ENCODE results near the gene CCDC33. TPM values are rescaled to one million over a fixed set of nuclear protein-coding genes. Genes with fewer than 3 reads are reported as not detected.

The CCDC33 gene
- polyA plus RNA-seq, 3 donors from 2014 or later = not detected

DNA sequence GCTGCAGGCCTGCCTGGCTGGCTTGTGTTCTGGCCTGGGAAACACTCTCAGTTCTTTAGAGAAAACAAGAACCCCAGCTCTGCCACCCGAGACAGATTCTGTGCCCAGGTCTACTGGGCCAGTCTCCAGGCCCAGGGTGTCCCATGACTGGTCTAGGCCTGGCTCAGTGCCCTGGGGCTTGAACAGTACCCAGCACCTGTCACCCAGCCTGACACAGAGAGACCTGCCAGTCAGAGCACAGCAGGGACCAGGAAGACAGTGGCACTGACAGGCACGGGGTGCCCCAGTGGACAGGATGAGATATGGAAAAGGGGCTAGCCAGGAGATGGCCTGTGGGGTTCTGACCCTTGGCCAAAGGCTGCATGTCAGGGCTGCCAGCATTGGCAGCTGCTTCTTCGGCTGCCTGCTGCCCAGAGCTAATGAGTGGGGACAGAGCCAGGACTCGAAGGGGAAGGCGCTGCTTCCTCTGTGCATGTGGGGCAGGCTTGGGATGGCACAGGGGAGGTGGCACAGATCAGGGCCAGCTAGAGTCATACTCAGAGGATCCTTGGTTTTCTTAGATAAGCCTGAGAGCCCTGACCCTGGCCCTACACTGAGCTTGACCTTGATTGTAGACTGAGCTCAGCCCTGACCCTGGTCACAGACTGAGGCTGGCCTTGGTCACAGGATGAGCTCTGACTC lies 15.1 kb downstream of the CCDC33 start:
- no peak overlapping the region for H3K4me3 Mint-ChIP-seq
- no peaks in the 10 kb centered on the region for H3K36me3 Mint-ChIP-seq
- DNase-seq = no peak

GRCh38 chr15:74252291-74252690 lies 16.2 kb downstream of the CCDC33 start:
- Mint-ChIP-seq H3K4me3 (no peak overlapping the region), H3K4me1 (no peaks in the 10 kb centered on the region), H3K9me3 (no peaks in the 10 kb centered on the region), H3K27me3 (ENCODE audit: low read depth in 3 of 3) (peaks cover 2 to 10% (median 2%) of the 10 kb centered on the region in 3 donors), H3K36me3 (no peaks in the 10 kb centered on the region), H3K27ac (no peak overlapping the region)
- no peak for DNase-seq

More for the DNA sequence above, 15.1 kb downstream of the CCDC33 start:
- H3K27me3 Mint-ChIP-seq (ENCODE audit: low read depth in 3 of 3) = peaks cover 2 to 14% (median 2%) of the 10 kb centered on the region in 3 donors
- no peaks in the 10 kb centered on the region for H3K9me3 Mint-ChIP-seq
- no peaks in the 10 kb centered on the region for H3K4me1 Mint-ChIP-seq
- H3K27ac Mint-ChIP-seq = no peak overlapping the region

GRCh38 chr15:74252721-74253120 lies 16.6 kb downstream of the CCDC33 start:
- DNase-seq = no peak
- H3K27me3 Mint-ChIP-seq (ENCODE audit: low read depth in 3 of 3) = peaks cover 2 to 13% (median 2%) of the 10 kb centered on the region in 3 donors
- H3K27ac Mint-ChIP-seq = no peak overlapping the region
- no peaks in the 10 kb centered on the region for H3K9me3 Mint-ChIP-seq
- no peaks in the 10 kb centered on the region for H3K4me1 Mint-ChIP-seq
- no peaks in the 10 kb centered on the region for H3K36me3 Mint-ChIP-seq
- H3K4me3 Mint-ChIP-seq = no peak overlapping the region

DNA sequence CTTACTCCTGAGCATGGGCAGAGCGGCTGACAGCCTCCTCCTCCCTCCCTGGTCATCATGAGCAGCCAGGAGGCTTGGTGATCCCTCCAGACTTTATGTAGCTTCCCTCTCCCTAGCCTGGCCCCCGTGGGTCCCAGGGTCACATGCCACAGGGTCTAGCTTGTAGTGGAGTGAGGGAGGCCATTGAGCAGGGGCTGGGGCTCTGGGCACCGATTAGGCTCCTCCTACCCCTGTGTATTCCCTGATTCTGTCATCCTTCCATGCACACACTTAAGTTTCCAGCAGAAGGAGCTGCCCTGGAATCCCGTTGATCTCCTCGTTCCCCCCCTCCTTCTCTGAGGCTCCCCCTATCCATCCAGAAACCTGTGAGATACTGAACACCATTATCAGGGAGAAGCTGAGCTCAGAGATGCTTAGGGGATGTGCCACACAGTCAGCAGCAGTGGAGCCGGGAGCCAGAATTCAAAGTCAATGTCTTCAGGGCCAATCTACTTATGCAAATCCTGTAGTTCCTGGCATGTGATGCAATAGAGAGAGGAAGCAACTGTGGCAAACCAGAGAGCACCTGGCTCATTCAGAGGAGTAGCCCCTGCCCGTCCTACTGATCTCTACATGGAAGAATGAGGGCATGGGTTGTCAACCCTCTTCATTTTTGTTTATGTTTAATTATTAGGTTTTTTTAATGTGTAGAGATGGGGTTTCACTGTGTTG lies 17.2 kb downstream of the CCDC33 start:
- Mint-ChIP-seq H3K27ac (no peak overlapping the region), H3K4me1 (no peaks in the 10 kb centered on the region), H3K36me3 (no peaks in the 10 kb centered on the region), H3K4me3 (no peak overlapping the region), H3K9me3 (no peaks in the 10 kb centered on the region), H3K27me3 (ENCODE audit: low read depth in 3 of 3) (peaks cover 2 to 11% (median 3%) of the 10 kb centered on the region in 3 donors)
- DNase-seq = no peak

- Mint-ChIP-seq H3K4me3 (no peak overlapping the region), H3K27me3 (ENCODE audit: low read depth in 3 of 3) (peaks cover 2 to 13% (median 5%) of the 10 kb centered on the region in 3 donors)
- no peak for DNase-seq
These were observed 21.0 kb downstream of the CCDC33 start for GRCh38 chr15:74257105-74257504.

DNA sequence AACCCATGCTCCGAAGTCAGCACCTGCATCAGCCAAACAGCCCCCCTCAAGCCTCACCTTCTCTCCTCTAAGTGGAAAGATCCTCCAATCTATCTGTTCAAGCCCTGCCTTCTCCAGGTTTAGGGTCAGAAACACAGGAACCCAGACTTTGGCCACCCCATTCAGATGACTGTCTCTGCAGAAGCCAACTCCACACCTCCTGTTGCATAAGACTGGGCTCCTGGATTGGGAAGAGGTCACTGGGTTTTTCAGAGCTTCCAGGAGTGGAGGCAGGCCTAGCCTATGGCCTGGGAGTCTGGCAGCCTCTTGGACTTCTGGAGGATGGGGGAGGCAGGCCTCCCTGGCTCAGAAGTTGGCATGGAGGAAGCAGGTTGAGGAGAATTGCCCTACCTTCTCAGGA lies 21.5 kb downstream of the CCDC33 start:
- peaks cover 2 to 13% (median 5%) of the 10 kb centered on the region in 3 donors for H3K27me3 Mint-ChIP-seq (ENCODE audit: low read depth in 3 of 3)
- H3K9me3 Mint-ChIP-seq = no peaks in the 10 kb centered on the region
- no peaks in the 10 kb centered on the region for H3K36me3 Mint-ChIP-seq

More at GRCh38 chr15:74257105-74257504, 21.0 kb downstream of the CCDC33 start:
- no peaks in the 10 kb centered on the region for H3K9me3 Mint-ChIP-seq
- no peak overlapping the region for H3K27ac Mint-ChIP-seq
- no peaks in the 10 kb centered on the region for H3K36me3 Mint-ChIP-seq
- H3K4me1 Mint-ChIP-seq = no peaks in the 10 kb centered on the region

GRCh38 chr15:74258456-74259291 lies 22.5 kb downstream of the CCDC33 start:
- H3K36me3 Mint-ChIP-seq = no peaks in the 10 kb centered on the region
- H3K27ac Mint-ChIP-seq = no peak overlapping the region
- no peaks in the 10 kb centered on the region for H3K4me1 Mint-ChIP-seq
- no peak for DNase-seq
- H3K9me3 Mint-ChIP-seq = no peaks in the 10 kb centered on the region
- no peak overlapping the region for H3K4me3 Mint-ChIP-seq
- H3K27me3 Mint-ChIP-seq (ENCODE audit: low read depth in 3 of 3) = peaks cover 6 to 13% (median 9%) of the 10 kb centered on the region in 3 donors

More for the DNA sequence above, 21.5 kb downstream of the CCDC33 start:
- H3K27ac Mint-ChIP-seq = no peak overlapping the region
- no peaks in the 10 kb centered on the region for H3K4me1 Mint-ChIP-seq
- DNase-seq = no peak
- H3K4me3 Mint-ChIP-seq = no peak overlapping the region

- no peak overlapping the region for H3K4me3 Mint-ChIP-seq
- no peaks in the 10 kb centered on the region for H3K36me3 Mint-ChIP-seq
- H3K27ac Mint-ChIP-seq = no peak overlapping the region
- DNase-seq = no peak
- H3K27me3 Mint-ChIP-seq (ENCODE audit: low read depth in 3 of 3) = peaks cover 7 to 13% (median 9%) of the 10 kb centered on the region in 3 donors
- H3K9me3 Mint-ChIP-seq = no peaks in the 10 kb centered on the region
- H3K4me1 Mint-ChIP-seq = no peaks in the 10 kb centered on the region
These were observed 23.1 kb downstream of the CCDC33 start for GRCh38 chr15:74259292-74259648.

GRCh38 chr15:74259821-74260607 lies 23.9 kb downstream of the CCDC33 start:
- Mint-ChIP-seq H3K27ac (no peak overlapping the region), H3K4me1 (no peaks in the 10 kb centered on the region), H3K27me3 (ENCODE audit: low read depth in 3 of 3) (peaks cover 8 to 13% (median 8%) of the 10 kb centered on the region in 3 donors), H3K4me3 (no peak overlapping the region), H3K36me3 (no peaks in the 10 kb centered on the region), H3K9me3 (no peaks in the 10 kb centered on the region)
- no peak for DNase-seq

- H3K9me3 Mint-ChIP-seq = no peaks in the 10 kb centered on the region
- peaks cover 10 to 18% (median 11%) of the 10 kb centered on the region in 3 donors for H3K27me3 Mint-ChIP-seq (ENCODE audit: low read depth in 3 of 3)
These were observed 24.9 kb downstream of the CCDC33 start for GRCh38 chr15:74261041-74261440.

DNA sequence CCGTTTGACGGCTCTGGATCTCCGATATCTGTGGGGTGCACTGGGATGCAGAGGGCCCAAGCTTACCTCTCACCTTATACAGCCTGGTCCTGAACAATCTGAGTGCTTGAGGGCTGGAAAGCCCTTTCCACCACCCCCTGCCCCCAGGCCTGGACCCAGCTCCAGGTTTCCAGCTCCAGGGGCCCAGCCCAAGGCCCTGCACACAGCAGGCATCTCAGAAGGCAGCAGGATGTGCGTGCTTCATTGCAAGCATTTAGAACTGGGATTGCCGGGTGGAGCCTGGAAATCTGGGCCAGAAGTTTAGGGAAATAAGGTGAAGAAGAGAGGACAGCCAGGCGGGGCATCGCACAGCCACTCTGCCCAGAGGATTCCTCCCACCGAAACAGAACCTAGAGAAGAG lies 25.6 kb downstream of the CCDC33 start:
- Mint-ChIP-seq H3K9me3 (no peaks in the 10 kb centered on the region), H3K4me3 (no peak overlapping the region), H3K27me3 (ENCODE audit: low read depth in 3 of 3) (peaks cover 10 to 20% (median 11%) of the 10 kb centered on the region in 3 donors), H3K27ac (no peak overlapping the region), H3K36me3 (no peaks in the 10 kb centered on the region), H3K4me1 (no peaks in the 10 kb centered on the region)
- DNase-seq = no peak

More at GRCh38 chr15:74261041-74261440, 24.9 kb downstream of the CCDC33 start:
- no peak overlapping the region for H3K4me3 Mint-ChIP-seq
- H3K27ac Mint-ChIP-seq = no peak overlapping the region
- no peaks in the 10 kb centered on the region for H3K4me1 Mint-ChIP-seq
- DNase-seq = no peak
- no peaks in the 10 kb centered on the region for H3K36me3 Mint-ChIP-seq

- Mint-ChIP-seq H3K4me1 (no peaks in the 10 kb centered on the region), H3K9me3 (no peaks in the 10 kb centered on the region), H3K4me3 (no peak overlapping the region), H3K27me3 (ENCODE audit: low read depth in 3 of 3) (peaks cover 10 to 21% (median 13%) of the 10 kb centered on the region in 3 donors), H3K36me3 (no peaks in the 10 kb centered on the region), H3K27ac (no peak overlapping the region)
- DNase-seq = no peak
These were observed 26.0 kb downstream of the CCDC33 start for GRCh38 chr15:74262151-74262550.

- Mint-ChIP-seq H3K4me3 (no peak overlapping the region), H3K27me3 (ENCODE audit: low read depth in 3 of 3) (peaks cover 10 to 20% (median 13%) of the 10 kb centered on the region in 3 donors), H3K9me3 (no peaks in the 10 kb centered on the region), H3K27ac (no peak overlapping the region), H3K4me1 (no peaks in the 10 kb centered on the region), H3K36me3 (no peaks in the 10 kb centered on the region)
- DNase-seq = no peak
These were observed 26.5 kb downstream of the CCDC33 start for GRCh38 chr15:74262625-74263024.

All from immature natural killer cell (primary cell).